D721Med (cell line): ENCODE measurements around the gene GNLY.

Source experiments
- DNase-seq: peaks from one replicate; pipeline ENCODE4 v3.0.0; 2011; ENCODE audit warnings: low spot score; ENCODE audit not compliant: insufficient read length
- FAIRE-seq: peaks from 2 replicates; lab custom pipeline; 2011; peaks lifted over from hg19 to GRCh38; lab: Jason Lieb, UNC
- TF ChIP-seq, protein P1 (sequence below): IDR thresholded peaks from 2 replicates; pipeline ENCODE4 v1.5.1; 2012; ENCODE audit warnings: mild to moderate bottlenecking, control low read depth; ENCODE audit not compliant: insufficient read depth; ENCODE audit errors: missing control alignments

GNLY gene

DNA sequence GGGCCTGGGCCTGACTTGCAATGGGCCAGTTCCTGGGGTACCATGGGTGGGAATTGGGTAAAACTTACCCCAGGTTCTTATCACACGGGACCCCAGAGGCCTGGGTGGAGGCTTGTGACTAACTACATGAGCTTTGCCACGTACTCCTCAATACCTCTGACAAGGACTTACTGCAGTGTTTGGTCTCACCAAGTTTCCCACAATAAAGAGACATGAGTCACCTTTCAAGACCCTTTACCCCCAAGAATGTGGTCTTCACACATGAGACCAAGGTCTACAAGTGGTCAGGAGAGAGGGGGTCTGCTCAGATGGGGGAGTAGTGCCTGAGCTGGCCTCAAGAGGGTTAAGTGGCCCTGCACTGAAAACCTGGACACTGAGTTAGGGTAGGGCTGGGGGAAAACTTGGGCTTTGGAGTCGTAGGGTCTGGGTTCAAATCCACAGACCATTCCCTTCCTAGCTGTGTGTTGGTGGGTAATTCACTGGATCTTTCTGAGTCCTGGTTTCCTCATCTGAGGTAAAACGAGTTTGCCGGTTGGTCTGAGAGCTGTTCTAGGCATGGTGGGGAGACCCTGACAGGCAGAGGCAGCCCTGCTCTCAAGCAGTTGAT, 2.0 kb upstream of the GNLY start:
- DNase-seq: no peak
- FAIRE-seq: no peak
- TF ChIP-seq, protein P1, sequence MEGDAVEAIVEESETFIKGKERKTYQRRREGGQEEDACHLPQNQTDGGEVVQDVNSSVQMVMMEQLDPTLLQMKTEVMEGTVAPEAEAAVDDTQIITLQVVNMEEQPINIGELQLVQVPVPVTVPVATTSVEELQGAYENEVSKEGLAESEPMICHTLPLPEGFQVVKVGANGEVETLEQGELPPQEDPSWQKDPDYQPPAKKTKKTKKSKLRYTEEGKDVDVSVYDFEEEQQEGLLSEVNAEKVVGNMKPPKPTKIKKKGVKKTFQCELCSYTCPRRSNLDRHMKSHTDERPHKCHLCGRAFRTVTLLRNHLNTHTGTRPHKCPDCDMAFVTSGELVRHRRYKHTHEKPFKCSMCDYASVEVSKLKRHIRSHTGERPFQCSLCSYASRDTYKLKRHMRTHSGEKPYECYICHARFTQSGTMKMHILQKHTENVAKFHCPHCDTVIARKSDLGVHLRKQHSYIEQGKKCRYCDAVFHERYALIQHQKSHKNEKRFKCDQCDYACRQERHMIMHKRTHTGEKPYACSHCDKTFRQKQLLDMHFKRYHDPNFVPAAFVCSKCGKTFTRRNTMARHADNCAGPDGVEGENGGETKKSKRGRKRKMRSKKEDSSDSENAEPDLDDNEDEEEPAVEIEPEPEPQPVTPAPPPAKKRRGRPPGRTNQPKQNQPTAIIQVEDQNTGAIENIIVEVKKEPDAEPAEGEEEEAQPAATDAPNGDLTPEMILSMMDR: no peak

DNA sequence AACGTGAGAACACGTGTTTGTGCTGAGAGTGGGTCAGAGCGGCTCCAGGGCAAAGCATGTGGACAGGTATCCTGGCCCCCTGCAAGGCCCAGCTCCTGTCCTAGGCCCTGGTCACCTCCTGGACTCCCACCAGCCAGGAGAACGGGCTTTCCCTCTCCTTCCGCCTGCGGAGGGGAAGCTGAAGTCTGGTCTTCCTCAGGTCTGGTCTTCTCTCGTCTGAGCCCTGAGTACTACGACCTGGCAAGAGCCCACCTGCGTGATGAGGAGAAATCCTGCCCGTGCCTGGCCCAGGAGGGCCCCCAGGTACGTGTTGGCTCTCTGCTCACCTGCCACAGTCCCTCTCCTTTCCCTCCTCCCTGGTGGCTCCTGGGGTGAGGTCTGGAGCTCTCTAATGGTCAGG, 963 bp downstream of the GNLY start:
- TF ChIP-seq, protein P1: no peak
- DNase-seq (no peak), FAIRE-seq (no peak)

DNA sequence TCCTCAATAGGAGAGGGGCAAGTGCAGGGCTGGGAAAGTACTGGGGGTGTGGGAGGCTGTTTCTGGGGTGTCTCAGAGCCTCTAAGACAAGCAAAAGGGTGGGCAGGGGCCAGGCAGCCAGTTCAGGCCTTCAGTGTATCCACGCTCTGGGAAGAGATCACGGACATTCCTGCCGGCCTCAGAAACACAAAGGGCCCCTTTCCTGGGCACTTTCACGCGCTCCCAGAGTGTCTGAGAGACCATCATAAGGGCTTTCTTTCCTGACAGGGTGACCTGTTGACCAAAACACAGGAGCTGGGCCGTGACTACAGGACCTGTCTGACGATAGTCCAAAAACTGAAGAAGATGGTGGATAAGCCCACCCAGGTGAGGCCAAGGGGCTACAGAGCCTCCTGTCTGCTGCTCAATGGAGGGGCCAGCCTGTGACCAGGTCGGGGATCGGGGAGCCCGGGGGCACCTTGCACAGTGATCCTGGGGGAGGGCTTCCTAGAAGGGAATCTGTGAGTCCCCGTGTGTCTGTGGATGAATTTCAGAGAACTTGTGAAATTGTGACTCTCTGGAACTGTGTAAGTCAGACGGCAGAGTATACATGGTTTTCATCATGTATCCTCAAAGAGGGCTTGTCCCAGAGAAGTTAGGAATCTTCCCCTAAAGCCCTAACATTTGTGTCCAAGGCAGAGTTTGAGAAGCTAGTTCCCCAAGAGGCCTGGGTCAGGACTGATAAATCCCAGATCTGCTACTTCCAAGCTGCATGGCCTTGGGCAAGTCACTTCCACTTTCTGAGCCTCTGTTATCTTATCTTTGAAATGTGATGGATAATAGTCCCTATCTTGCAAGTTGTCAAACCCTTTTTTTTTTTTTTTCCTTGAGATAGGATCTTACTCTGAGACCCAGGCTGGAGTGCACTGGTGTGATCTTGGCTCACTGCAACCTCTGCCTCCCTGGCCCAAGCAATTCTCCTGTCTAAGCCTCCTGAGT, 1.8 kb downstream of the GNLY start:
- TF ChIP-seq, protein P1: no peak
- FAIRE-seq (no peak), DNase-seq (no peak)

DNA sequence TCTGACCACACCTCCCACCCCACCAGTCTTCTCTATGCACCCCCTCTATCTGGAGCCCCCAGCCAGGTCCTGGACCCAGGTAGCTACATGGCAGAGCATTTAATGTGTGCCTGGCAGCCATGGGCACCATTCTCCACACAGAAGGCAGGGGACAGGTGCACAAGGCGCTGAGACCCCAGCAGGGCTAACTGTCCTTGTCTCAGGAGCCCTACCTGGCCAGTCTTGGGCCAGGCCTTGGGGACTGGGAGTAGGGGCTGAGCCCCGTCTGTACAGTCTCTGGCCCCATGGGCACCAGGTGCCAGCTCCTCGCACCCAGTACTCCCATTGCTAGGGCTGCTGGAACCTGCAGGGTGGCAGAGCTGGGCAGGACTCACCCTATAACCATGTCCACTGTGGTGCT, 2.9 kb downstream of the GNLY start:
- TF ChIP-seq, protein P1: no peak
- FAIRE-seq (no peak), DNase-seq (no peak)

DNA sequence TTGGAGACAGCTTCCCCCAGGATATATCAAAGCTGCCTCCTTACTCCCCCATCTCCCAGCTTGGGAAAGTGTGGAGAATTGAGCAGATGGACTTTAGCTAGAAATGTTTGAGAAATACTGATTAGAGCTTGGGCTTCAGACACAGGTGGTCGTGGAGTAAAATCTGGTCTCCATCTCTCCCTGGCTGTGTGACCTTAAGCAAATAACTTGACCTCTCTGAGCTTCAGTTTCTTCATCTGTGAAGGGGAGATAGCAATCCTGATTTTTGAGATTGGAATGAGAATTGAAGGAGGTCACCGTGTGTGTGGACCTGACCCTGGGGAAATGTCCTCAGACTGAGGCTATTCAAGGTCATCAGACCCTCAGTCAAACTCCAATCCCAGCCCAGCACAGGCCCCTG, 3.6 kb downstream of the GNLY start:
- DNase-seq: no peak
- FAIRE-seq: no peak
- TF ChIP-seq, protein P1: no peak

DNA sequence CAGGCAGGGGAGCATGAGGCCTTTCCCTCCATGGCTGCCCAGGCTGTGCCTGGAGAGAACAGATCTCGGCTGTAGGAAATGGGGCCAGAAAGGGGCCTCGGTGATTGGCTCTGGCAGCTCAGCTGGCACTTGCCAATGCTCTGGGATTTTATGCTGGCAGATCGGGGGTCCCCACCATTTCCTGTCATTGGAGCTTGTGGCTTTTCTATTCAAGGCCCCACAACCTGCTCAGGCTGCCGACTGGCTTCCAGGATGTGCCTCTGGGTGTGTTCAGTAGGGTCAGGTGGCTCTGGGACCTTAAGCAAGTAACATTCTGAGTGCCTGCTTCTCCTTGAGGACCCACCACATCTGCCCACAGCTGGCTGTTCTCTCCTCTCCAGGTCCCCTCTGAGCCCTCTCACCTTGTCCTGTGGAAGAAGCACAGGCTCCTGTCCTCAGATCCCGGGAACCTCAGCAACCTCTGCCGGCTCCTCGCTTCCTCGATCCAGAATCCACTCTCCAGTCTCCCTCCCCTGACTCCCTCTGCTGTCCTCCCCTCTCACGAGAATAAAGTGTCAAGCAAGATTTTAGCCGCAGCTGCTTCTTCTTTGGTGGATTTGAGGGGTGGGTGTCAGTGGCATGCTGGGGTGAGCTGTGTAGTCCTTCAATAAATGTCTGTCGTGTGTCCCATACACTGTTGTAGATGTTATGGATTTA, 4.2 kb downstream of the GNLY start:
- DNase-seq (no peak), FAIRE-seq (no peak)
- TF ChIP-seq, protein P1: no peak
